ENCODE results near the gene ENTPD6. TPM values are rescaled to one million over a fixed set of nuclear protein-coding genes. Genes with fewer than 3 reads are reported as not detected.

Gene ENTPD6
- total and polyA plus RNA-seq, 2 of the 4 experiments (the other 2 are of a cell fraction), result 61.1 to 98.6 TPM

DNA sequence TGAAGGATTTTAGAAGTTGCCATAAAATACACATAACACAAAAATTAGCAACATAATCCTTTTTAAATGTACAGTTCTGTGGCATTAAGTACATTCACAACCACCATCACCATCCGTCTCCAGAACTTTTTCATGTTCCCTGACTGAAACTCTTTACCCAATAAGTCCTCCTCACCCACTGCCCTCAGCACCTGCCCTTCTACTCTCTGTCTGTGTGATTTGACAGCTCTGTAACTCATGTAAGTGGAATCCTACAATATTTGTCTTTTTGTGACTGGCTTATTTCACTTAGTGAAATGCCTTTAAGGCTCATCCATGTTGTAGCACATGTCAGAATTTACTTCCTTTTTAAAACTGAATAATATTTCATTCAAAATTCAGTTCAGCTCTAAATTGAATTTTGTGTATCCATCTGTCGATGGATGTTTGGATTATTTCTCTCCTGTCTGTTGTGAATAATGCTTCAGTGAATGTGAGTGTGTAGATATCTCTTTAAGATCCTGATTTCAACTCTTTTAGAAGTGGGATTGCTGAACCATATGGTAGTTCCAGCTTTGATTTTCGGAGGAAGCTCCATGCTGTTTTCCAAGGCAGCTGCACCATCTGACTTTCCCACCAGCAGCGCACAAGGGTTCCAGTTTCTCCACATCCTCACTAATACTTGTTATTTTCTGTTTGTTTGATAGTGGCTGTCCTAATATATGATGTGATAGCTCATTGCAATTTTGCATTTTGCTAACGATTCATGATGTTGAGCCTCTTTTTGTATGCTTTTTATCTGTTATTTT is 4.2 kb downstream of the ENTPD6 start:
- CTCF ChIA-PET, result no interaction called here
- Histone ChIP-seq H3K56ac (ENCODE audit: extremely low read depth, insufficient read depth, low read length) (no peak overlapping the region), H3K27ac (ENCODE audit: insufficient read depth, low read length) (no peak overlapping the region), H3K27me3 (ENCODE audit: control insufficient read depth, insufficient read depth, low read length) (no peaks in the 10 kb centered on the region), H3K4ac (ENCODE audit: low read depth, low read length) (no peak overlapping the region), H3K14ac (replicated peaks; ENCODE audit: low read depth, low read length) (no peak overlapping the region), H2BK5ac (ENCODE audit: low read depth, low read length, poor library complexity, severe bottlenecking) (no peak overlapping the region), H4K5ac (ENCODE audit: low read depth, low read length) (no peak overlapping the region), H3K4me1 (ENCODE audit: control insufficient read depth, insufficient read depth, low read length) (peaks cover 7% of the 10 kb centered on the region), H2BK20ac (ENCODE audit: low read depth, low read length) (no peak overlapping the region), H3K18ac (ENCODE audit: low read depth, low read length) (no peak overlapping the region), H4K91ac (ENCODE audit: insufficient read depth, low read depth, low read length) (no peak overlapping the region), H2BK120ac (ENCODE audit: low read depth, low read length) (no peak overlapping the region), H3K4me2 (ENCODE audit: low read depth, low read length) (no peak overlapping the region), H4K20me1 (ENCODE audit: insufficient read depth, low read length) (peaks cover 31% of the 10 kb centered on the region), H2BK15ac (ENCODE audit: low read depth, low read length) (no peak overlapping the region), H2AFZ (replicated peaks; ENCODE audit: low read length, poor library complexity) (no peak overlapping the region), H3K9ac (ENCODE audit: low read depth, low read length) (no peak overlapping the region), H4K8ac (ENCODE audit: low read depth in 2 of 2, low read length in 2 of 2) (no peak overlapping the region), H3K79me1 (ENCODE audit: low read depth in 1 of 2, low read length in 2 of 2) (peaks cover 47 to 63% of the 10 kb centered on the region in 2 experiments), H2AK5ac (ENCODE audit: low read depth, low read length) (no peak overlapping the region), H3K23ac (ENCODE audit: low read depth, low read length) (peak overlapping the region; percentile 13; the same call in 1 of the 2 replicates), H3K4me3 (ENCODE audit: insufficient read depth, low read depth, low read length) (no peak overlapping the region), H3K9me3 (ENCODE audit: control insufficient read depth, insufficient read depth, low read length) (no peaks in the 10 kb centered on the region), H3K9me1 (ENCODE audit: insufficient read depth, low read length) (peaks cover 18% of the 10 kb centered on the region), H2AK9ac (replicated peaks; ENCODE audit: low read depth, low read length, poor library complexity) (no peak overlapping the region), H3K36me3 (ENCODE audit: control insufficient read depth, insufficient read depth, low read length) (0 out of 2 replicates have a peak, but pooled peaks cover 2% of the 10 kb centered on the region)
- dilution Hi-C loops (cut with HindIII; ENCODE audit: low sequenced_read_pairs, unreplicated experiment) (no loop called here), intact Hi-C loops (cut with micrococcal nuclease) (loop anchor here (5.0 kb wide), 1 partner anchor 198 kb away; no protein-coding TSS in a partner anchor), in situ Hi-C loops (cut with MboI; ENCODE audit: low sequenced_read_pairs) (loop anchor here (5.0 to 10.0 kb wide), 5 partner anchors 33 to 215 kb away; partner anchors contain the start of gene APMAP)
- ATAC-seq (ENCODE audit: low read depth), result no peak
- no CpG with 5 or more reads among the region's 5 CpGs for WGBS, 2 experiments (ENCODE audit: extremely low coverage in 2 of 2, insufficient read length in 1 of 2)
- POLR2A ChIA-PET (ENCODE audit: unreplicated experiment), result no interaction called here
- BruUV-seq (replicated peaks), result no TSS peak
- DNase-seq, result no peak
- TF ChIP-seq CEBPB (IDR thresholded peaks at IDR 0.05; ENCODE audit: low read depth, low read length) (no peak), MAZ (IDR thresholded peaks at IDR 0.05; ENCODE audit: borderline replicate concordance, low read depth, low read length) (no peak), POLR2A (IDR thresholded peaks at IDR 0.05; ENCODE audit: low read depth, low read length) (no peak), MAFK (IDR thresholded peaks at IDR 0.05; ENCODE audit: low read depth, low read length) (no peak), RCOR1 (IDR thresholded peaks at IDR 0.05; ENCODE audit: insufficient replicate concordance, low read length) (no peak), SMC3 (IDR thresholded peaks at IDR 0.05; ENCODE audit: low read depth, low read length) (no peak), BHLHE40 (IDR thresholded peaks at IDR 0.05; ENCODE audit: low read depth, low read length) (no peak), NFE2L2 (IDR thresholded peaks at IDR 0.05; ENCODE audit: low read depth, low read length) (no peak), RFX5 (IDR thresholded peaks at IDR 0.05; ENCODE audit: low read depth, low read length) (no peak), MXI1 (IDR thresholded peaks at IDR 0.05; ENCODE audit: borderline replicate concordance, low read depth, low read length) (no peak), CHD1 (IDR thresholded peaks at IDR 0.05; ENCODE audit: low read depth, low read length) (no peak), RAD21 (IDR thresholded peaks at IDR 0.05; ENCODE audit: low read length) (no peak)
- TF ChIP-seq, protein P1, sequence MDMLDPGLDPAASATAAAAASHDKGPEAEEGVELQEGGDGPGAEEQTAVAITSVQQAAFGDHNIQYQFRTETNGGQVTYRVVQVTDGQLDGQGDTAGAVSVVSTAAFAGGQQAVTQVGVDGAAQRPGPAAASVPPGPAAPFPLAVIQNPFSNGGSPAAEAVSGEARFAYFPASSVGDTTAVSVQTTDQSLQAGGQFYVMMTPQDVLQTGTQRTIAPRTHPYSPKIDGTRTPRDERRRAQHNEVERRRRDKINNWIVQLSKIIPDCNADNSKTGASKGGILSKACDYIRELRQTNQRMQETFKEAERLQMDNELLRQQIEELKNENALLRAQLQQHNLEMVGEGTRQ (IDR thresholded peaks at IDR 0.05; ENCODE audit: low read depth, low read length), result no peak
- TF ChIP-seq, protein P2, sequence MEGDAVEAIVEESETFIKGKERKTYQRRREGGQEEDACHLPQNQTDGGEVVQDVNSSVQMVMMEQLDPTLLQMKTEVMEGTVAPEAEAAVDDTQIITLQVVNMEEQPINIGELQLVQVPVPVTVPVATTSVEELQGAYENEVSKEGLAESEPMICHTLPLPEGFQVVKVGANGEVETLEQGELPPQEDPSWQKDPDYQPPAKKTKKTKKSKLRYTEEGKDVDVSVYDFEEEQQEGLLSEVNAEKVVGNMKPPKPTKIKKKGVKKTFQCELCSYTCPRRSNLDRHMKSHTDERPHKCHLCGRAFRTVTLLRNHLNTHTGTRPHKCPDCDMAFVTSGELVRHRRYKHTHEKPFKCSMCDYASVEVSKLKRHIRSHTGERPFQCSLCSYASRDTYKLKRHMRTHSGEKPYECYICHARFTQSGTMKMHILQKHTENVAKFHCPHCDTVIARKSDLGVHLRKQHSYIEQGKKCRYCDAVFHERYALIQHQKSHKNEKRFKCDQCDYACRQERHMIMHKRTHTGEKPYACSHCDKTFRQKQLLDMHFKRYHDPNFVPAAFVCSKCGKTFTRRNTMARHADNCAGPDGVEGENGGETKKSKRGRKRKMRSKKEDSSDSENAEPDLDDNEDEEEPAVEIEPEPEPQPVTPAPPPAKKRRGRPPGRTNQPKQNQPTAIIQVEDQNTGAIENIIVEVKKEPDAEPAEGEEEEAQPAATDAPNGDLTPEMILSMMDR (conservative IDR thresholded peaks at IDR 0.05; ENCODE audit: low read depth, low read length), result no peak
- TF ChIP-seq, protein P3, sequence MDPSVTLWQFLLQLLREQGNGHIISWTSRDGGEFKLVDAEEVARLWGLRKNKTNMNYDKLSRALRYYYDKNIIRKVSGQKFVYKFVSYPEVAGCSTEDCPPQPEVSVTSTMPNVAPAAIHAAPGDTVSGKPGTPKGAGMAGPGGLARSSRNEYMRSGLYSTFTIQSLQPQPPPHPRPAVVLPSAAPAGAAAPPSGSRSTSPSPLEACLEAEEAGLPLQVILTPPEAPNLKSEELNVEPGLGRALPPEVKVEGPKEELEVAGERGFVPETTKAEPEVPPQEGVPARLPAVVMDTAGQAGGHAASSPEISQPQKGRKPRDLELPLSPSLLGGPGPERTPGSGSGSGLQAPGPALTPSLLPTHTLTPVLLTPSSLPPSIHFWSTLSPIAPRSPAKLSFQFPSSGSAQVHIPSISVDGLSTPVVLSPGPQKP (IDR thresholded peaks at IDR 0.05; ENCODE audit: borderline replicate concordance, low read depth, low read length), result no peak

All from IMR-90 (cell line).